NCI-H1105 treated with DMSO at 0.1 percent for 48 hours (cell line): ENCODE measurements around the gene BRCA2.
"Not testable (repeated sequence)": the region's sequence is repeated elsewhere in the genome, so short reads cannot be mapped to it uniquely, and the experiment has no call there.

Experiments used
- DNase-seq: peaks from one replicate; lab custom pipeline; 2025; lab: John Stamatoyannopoulos, UW

The BRCA2 gene

GRCh38 chr13:32311188-32311897, 4.0 kb upstream of the BRCA2 start:
- DNase-seq, result no peak

GRCh38 chr13:32314271-32315237, 754 bp upstream of the BRCA2 start:
- no peak for DNase-seq

GRCh38 chr13:32316028-32316339, 676 bp downstream of the BRCA2 start:
- DNase-seq, result no peak

GRCh38 chr13:32316501-32316900, 1.2 kb downstream of the BRCA2 start:
- no peak for DNase-seq

GRCh38 chr13:32317716-32318465, 2.6 kb downstream of the BRCA2 start:
- DNase-seq, result no peak

- DNase-seq, result no peak
These were observed 5.2 kb downstream of the BRCA2 start for GRCh38 chr13:32320528-32320927.

GRCh38 chr13:32323912-32324311, 8.6 kb downstream of the BRCA2 start:
- DNase-seq, result no peak

- DNase-seq, result no peak
These were observed 15.1 kb downstream of the BRCA2 start for GRCh38 chr13:32330441-32330840.

GRCh38 chr13:32334671-32335070, 19.4 kb downstream of the BRCA2 start:
- no peak for DNase-seq

- no peak for DNase-seq
These were observed 25.6 kb downstream of the BRCA2 start for GRCh38 chr13:32340914-32341313.

- no peak for DNase-seq
These were observed 32.3 kb downstream of the BRCA2 start for GRCh38 chr13:32347651-32348050.

- not testable (repeated sequence) for DNase-seq
These were observed 35.6 kb downstream of the BRCA2 start for GRCh38 chr13:32350839-32351441.

- no peak for DNase-seq
These were observed 38.7 kb downstream of the BRCA2 start for GRCh38 chr13:32354040-32354439.

- not testable (repeated sequence) for DNase-seq
These were observed 40.6 kb downstream of the BRCA2 start for GRCh38 chr13:32355935-32356334.

- DNase-seq, result no peak
These were observed 47.3 kb downstream of the BRCA2 start for GRCh38 chr13:32362574-32362973.

GRCh38 chr13:32370805-32371204, 55.5 kb downstream of the BRCA2 start:
- DNase-seq, result no peak

- DNase-seq, result no peak
These were observed 61.5 kb downstream of the BRCA2 start for GRCh38 chr13:32376642-32377415.

GRCh38 chr13:32378012-32378411, 62.7 kb downstream of the BRCA2 start:
- no peak for DNase-seq

- DNase-seq, result peak; percentile 1
These were observed 66.2 kb downstream of the BRCA2 start for GRCh38 chr13:32381539-32381938.

- no peak for DNase-seq
These were observed 68.7 kb downstream of the BRCA2 start for GRCh38 chr13:32383836-32384618.

- DNase-seq, result no peak
These were observed 69.4 kb downstream of the BRCA2 start for GRCh38 chr13:32384702-32385101.
